ENCODE data around the gene RPP30. TPM values are rescaled to one million over a fixed set of nuclear protein-coding genes. Genes with fewer than 3 reads are reported as not detected.

RPP30 gene
- total RNA-seq, 1 donor = 43.1 TPM

- Histone ChIP-seq H3K4me2 (ENCODE audit: insufficient read depth, low read length) (no peak overlapping the region), H3K4me3 (ENCODE audit: insufficient read depth, low read length) (no peak overlapping the region), H4K20me1 (ENCODE audit: insufficient read depth, low read length) (no peaks in the 10 kb centered on the region), H3K36me3 (ENCODE audit: insufficient read depth, low read length) (no peaks in the 10 kb centered on the region), H3K9me3 (ENCODE audit: low read depth, low read length) (no peaks in the 10 kb centered on the region), H3K27me3 (ENCODE audit: insufficient read depth, low read length) (no peaks in the 10 kb centered on the region), H3K79me2 (ENCODE audit: insufficient read depth, low read length) (no peaks in the 10 kb centered on the region), H2AFZ (ENCODE audit: low read length) (peak overlapping the region; percentile 62), H3K27ac (ENCODE audit: low read depth, low read length) (no peak overlapping the region), H3K4me1 (ENCODE audit: insufficient read depth, low read length) (peaks cover 27% of the 10 kb centered on the region)
- DNase-seq (ENCODE audit: insufficient read length, low spot score, missing footprints) = no peak
- TF ChIP-seq CTCF (IDR thresholded peaks at IDR 0.05; ENCODE audit: extremely low read depth, low read depth, low read length) = no peak
These were observed 64.0 kb downstream of the RPP30 start for GRCh38 chr10:90935581-90936275.

- Histone ChIP-seq H3K79me2 (ENCODE audit: insufficient read depth, low read length) (no peaks in the 10 kb centered on the region), H3K4me3 (ENCODE audit: insufficient read depth, low read length) (no peak overlapping the region), H3K4me1 (ENCODE audit: insufficient read depth, low read length) (peaks cover 21% of the 10 kb centered on the region), H2AFZ (ENCODE audit: low read length) (no peak overlapping the region), H4K20me1 (ENCODE audit: insufficient read depth, low read length) (no peaks in the 10 kb centered on the region), H3K4me2 (ENCODE audit: insufficient read depth, low read length) (no peak overlapping the region), H3K9me3 (ENCODE audit: low read depth, low read length) (no peaks in the 10 kb centered on the region), H3K27me3 (ENCODE audit: insufficient read depth, low read length) (no peaks in the 10 kb centered on the region), H3K27ac (ENCODE audit: low read depth, low read length) (no peak overlapping the region), H3K36me3 (ENCODE audit: insufficient read depth, low read length) (no peaks in the 10 kb centered on the region)
- no peak for TF ChIP-seq CTCF (IDR thresholded peaks at IDR 0.05; ENCODE audit: extremely low read depth, low read depth, low read length)
- no peak for DNase-seq (ENCODE audit: insufficient read length, low spot score, missing footprints)
These were observed 64.5 kb downstream of the RPP30 start for GRCh38 chr10:90936276-90936659.

- Histone ChIP-seq H3K4me2 (ENCODE audit: insufficient read depth, low read length) (no peak overlapping the region), H2AFZ (ENCODE audit: low read length) (peak overlapping the region; percentile 24), H3K4me3 (ENCODE audit: insufficient read depth, low read length) (no peak overlapping the region), H3K36me3 (ENCODE audit: insufficient read depth, low read length) (no peaks in the 10 kb centered on the region), H3K9me3 (ENCODE audit: low read depth, low read length) (no peaks in the 10 kb centered on the region), H3K4me1 (ENCODE audit: insufficient read depth, low read length) (peaks cover 11% of the 10 kb centered on the region), H4K20me1 (ENCODE audit: insufficient read depth, low read length) (no peaks in the 10 kb centered on the region), H3K27ac (ENCODE audit: low read depth, low read length) (no peak overlapping the region), H3K79me2 (ENCODE audit: insufficient read depth, low read length) (no peaks in the 10 kb centered on the region), H3K27me3 (ENCODE audit: insufficient read depth, low read length) (no peaks in the 10 kb centered on the region)
- no peak for DNase-seq (ENCODE audit: insufficient read length, low spot score, missing footprints)
- no peak for TF ChIP-seq CTCF (IDR thresholded peaks at IDR 0.05; ENCODE audit: extremely low read depth, low read depth, low read length)
These were observed 66.0 kb downstream of the RPP30 start for GRCh38 chr10:90937645-90938258.

GRCh38 chr10:90939116-90939515 lies 67.3 kb downstream of the RPP30 start:
- Histone ChIP-seq H3K79me2 (ENCODE audit: insufficient read depth, low read length) (no peaks in the 10 kb centered on the region), H4K20me1 (ENCODE audit: insufficient read depth, low read length) (no peaks in the 10 kb centered on the region), H3K9me3 (ENCODE audit: low read depth, low read length) (no peaks in the 10 kb centered on the region), H3K27me3 (ENCODE audit: insufficient read depth, low read length) (no peaks in the 10 kb centered on the region), H3K4me1 (ENCODE audit: insufficient read depth, low read length) (peaks cover 11% of the 10 kb centered on the region), H3K36me3 (ENCODE audit: insufficient read depth, low read length) (no peaks in the 10 kb centered on the region), H3K27ac (ENCODE audit: low read depth, low read length) (no peak overlapping the region), H3K4me3 (ENCODE audit: insufficient read depth, low read length) (no peak overlapping the region), H2AFZ (ENCODE audit: low read length) (no peak overlapping the region), H3K4me2 (ENCODE audit: insufficient read depth, low read length) (no peak overlapping the region)
- no peak for TF ChIP-seq CTCF (IDR thresholded peaks at IDR 0.05; ENCODE audit: extremely low read depth, low read depth, low read length)
- DNase-seq (ENCODE audit: insufficient read length, low spot score, missing footprints) = no peak
